GM10266 (cell line): ENCODE data around the gene CCDC54.

ENCODE experiments used
- DNase-seq: peaks from one replicate; pipeline ENCODE4 v3.0.0; 2012; ENCODE audit errors: extremely low spot score
- TF ChIP-seq, protein P1 (sequence below): IDR thresholded peaks from 2 replicates; pipeline ENCODE4 v1.5.1; 2012; ENCODE audit warnings: mild to moderate bottlenecking, low read depth; ENCODE audit not compliant: control insufficient read depth, insufficient read depth; ENCODE audit errors: missing control alignments

The CCDC54 gene

DNA sequence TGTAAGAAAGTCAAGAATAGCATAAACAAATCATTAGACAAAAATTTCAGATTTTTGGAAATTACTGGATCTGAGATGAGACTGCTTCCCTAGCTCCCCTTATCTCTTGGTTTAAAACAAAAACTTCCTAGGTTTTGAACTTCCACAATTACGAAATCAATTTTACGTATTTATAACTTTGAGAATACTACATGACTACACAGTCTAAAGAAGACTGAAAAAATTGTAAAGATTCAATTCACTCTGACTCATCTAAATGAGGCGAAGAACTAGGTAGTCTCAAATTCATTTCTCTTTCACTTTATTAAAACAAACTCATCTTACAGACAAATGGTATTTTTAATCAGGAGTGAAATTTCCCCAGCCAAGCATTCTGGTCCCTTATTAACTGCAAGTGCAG, 10.3 kb downstream of the CCDC54 start:
- TF ChIP-seq, protein P1, sequence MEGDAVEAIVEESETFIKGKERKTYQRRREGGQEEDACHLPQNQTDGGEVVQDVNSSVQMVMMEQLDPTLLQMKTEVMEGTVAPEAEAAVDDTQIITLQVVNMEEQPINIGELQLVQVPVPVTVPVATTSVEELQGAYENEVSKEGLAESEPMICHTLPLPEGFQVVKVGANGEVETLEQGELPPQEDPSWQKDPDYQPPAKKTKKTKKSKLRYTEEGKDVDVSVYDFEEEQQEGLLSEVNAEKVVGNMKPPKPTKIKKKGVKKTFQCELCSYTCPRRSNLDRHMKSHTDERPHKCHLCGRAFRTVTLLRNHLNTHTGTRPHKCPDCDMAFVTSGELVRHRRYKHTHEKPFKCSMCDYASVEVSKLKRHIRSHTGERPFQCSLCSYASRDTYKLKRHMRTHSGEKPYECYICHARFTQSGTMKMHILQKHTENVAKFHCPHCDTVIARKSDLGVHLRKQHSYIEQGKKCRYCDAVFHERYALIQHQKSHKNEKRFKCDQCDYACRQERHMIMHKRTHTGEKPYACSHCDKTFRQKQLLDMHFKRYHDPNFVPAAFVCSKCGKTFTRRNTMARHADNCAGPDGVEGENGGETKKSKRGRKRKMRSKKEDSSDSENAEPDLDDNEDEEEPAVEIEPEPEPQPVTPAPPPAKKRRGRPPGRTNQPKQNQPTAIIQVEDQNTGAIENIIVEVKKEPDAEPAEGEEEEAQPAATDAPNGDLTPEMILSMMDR, result no peak

DNA sequence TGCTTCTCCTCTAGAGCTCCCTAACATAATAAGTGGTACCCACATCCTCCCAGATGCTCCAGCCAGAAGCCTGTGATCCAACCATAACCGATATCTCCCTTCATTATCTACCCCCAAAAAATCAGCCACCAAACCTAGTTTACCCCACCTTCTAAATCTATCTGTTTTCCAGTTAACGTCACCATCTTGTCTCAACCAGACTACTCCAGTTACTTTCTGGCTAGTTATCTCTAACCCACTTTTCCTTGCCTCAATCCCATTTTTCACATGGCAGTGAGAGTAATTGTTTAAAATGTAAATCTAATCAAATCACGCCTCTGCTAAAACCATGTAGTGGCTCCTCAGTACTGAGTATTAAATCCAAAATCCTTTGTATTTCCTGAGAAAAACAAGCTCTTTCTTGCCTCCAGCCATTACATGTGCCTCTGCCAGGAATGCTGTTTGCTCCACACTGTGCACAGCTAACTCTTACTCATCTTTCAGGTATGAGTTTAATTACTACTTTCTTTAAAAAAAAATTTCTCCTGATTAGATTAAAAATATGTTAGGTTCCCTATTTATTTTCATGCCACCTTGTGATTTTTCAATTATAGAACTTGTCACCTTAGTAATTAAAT, 15.4 kb downstream of the CCDC54 start:
- TF ChIP-seq, protein P1, result no peak
- no peak for DNase-seq

More for the DNA sequence above, 10.3 kb downstream of the CCDC54 start:
- DNase-seq, result no peak

DNA sequence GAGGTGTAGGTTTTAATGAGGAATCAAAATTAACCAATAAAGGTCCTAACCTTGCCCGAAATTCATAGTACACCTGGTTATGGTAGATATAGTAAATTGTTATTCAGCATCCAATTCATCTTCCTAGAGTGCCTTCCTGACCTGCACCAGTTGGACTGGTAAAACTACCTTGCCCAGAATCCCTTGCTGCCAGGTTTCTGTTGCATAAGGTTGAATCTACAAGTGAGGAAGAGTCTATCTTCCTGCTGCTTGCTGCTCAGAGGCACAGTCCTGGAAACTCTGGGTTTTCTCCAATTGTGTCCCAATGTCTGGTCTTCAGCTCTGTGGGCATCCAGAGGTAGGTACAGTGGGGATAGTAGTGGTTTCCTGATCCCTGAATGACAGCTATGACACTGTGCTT, 17.3 kb downstream of the CCDC54 start:
- no peak for DNase-seq
- TF ChIP-seq, protein P1, result no peak

DNA sequence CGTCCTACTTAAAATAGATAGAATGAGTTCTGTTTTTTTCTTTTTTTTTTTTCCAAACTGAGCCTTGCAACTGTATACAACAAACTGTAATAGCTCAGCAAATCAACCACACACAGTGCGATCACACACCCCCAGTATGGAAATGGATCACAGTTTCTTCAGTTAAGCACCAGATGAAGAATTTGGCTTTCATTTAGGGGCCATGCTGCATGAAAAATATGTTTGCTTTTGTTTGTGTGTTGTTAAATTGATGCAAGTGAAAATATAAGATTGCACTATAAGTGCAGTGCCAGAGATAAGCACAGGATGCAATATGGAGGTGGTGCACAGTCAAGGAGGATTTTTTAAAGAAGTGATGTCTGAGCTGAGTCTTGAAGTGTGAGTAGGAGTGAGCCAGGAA, 17.8 kb downstream of the CCDC54 start:
- no peak for DNase-seq
- TF ChIP-seq, protein P1, result no peak

DNA sequence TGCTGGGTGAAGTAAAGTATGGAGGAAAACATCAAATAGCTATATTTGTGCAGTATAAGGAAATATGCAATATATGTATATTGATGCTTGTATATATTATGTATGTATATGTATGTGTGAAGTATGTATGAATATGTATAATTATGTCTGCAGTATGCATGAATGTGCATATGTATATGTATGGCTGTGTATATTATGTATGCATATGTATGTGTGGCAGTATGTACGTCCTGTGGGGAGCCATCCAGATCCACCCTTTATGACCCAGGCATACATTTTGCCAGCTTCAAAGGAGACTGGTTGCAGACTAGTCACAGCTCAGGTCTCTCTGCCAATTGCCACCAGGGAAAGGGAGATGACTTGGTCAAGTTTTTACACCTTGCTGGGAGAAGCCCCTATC, 24.1 kb downstream of the CCDC54 start:
- TF ChIP-seq, protein P1, result no peak
- no peak for DNase-seq

DNA sequence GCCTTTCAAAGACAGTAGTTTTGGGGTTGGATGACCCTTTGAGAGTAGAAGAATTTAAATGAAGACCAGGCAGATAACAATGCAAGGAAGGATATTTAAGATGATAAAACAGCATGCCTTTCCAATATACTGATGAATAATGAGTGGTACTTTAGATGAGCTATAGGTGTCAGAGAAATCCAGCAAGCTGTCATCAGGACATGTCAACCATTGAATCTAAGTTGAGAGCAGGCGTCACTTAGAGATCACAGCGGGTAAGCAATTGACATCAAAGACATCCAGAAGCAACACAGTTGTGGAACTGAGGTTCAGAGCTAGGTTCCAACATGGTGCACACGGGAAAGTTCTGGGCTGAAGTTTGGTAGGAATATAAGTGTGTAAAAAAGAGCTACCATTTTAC, 25.0 kb downstream of the CCDC54 start:
- TF ChIP-seq, protein P1, result no peak
- DNase-seq, result no peak

DNA sequence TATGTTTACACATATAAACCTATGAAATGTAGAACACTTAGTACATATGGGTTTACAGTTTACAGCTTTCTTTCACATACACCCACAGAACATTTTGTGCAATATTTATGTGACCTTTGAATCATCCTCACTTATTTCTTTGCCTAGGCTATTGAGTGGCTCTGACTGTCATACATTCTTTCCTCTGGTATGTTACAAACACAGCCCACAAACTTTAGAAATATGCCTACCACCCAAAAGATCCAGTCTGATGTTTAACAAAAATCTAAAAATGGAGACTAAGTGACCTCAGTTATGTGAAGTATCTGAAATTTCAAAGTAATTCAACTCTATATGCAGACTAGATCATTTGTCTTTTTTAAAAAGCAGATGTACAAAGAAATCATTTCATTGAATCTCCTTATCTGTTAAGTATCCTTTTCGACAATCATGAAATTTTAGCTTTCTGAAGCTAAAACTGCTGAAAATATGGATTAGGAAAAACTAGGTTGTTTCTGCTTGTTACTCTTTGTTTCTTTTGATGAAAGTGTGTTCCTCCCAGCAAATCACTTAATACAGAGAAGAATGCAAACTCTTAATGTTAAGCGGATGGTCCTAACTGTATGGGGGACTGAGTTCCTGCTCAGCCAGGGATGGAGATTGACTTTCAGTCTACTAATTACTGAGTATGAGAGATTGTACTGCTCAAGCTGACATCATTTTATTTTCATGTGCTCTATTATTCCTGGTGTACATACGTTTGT, 27.7 kb downstream of the CCDC54 start:
- no peak for DNase-seq
- TF ChIP-seq, protein P1, result no peak
